ENCODE data around the gene TXNL4B.
A peak's percentile ranks its signal among the peaks of the same experiment; 100 is the strongest.

Gene TXNL4B

DNA sequence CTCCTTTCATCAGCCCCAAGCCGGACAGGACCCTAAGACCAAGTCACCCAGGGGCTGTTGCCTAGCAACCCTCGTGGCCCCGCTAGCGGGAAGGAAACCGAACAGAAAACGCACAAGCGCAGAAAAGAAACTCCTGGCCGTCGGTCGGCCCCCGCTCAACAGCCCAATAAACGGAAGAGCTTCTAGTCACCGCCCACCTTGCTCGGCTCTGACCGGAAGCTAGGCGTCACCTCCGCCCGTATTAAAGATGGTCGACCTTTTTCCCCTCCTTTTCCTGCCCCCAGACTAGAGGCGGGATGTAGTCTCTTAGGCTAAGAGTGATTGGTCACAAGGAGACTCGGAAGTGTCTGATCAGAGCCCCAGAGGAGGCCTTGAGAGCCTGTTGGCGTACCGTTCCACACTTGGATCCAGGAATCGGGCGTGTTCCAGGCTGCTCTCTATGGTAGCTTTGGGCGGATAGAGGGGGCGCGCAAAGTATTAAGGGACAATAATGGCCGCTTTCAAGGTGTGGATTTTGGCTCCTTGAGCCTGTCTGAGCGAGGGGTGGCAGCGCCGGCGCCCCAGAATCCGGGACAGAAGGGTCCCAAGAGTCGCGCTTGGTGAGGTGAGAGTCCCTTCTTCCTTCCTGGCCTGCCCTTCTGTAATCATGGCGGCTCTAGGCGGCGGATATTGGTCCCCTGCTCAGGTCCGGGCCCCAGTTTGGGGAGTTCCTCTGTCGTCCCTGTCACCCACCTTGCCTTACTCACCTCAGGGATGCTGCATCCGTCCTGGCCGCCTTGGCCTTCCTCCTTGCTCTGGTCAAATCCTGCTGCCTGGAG is at the start of gene TXNL4B, which contains the start of gene DHX38:
Gene TXNL4B, minus strand, starts transcription at position 173 of the 818 bp plus-strand sequence. CDS start 2,871 bp downstream, outside the sequence.
Gene DHX38, plus strand, starts transcription at position 400 of the 818 bp plus-strand sequence. CDS start 2,311 bp downstream, outside the sequence.
- peak; percentile 83 for DNase-seq

DNA sequence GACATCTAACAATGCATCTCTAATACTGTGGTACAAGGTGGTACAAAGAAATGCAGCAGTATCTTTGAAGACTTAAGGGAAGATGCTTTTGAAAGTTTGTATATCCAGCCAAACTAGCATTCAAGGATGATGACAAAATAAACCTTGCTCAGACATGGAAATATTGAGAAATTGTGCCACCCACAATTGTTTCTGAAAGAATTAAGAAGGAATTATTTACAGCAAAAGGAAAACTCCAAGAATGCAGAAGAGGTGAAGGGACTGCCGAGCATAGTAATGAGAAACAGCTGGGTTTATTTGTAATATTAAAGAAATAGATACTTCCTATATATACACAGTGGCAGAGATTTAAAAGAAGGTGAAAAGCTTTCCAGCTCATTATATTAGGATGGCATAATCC is 49.1 kb upstream of the TXNL4B start:
- no peak for DNase-seq

- DNase-seq = no peak
Measured at GRCh38 chr16:72139908-72140307, 46.5 kb upstream of the TXNL4B start.

DNA sequence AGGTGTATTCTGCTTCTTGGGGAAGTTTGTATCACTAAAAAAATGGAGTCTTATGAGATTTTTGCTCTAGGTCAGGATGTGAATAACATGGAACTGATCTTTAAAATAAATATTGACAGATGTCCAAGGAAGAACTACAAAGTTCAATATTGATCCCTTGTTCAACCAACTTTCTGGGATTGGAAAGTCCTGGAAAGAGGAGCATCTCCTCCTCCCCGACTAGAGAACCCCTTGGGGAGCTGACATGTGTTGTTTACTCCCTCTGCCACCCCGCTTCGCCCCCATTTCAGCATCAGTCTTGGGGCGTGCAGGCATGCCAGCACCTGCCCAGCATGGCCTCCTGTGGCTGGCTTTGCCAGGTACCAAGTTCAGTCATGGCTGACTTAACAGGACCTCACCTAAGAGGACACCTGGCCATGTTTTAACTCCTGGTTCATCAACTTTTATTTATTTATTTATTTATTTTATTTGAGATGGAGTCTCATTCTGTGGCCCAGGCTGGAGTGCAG is 44.7 kb upstream of the TXNL4B start:
- DNase-seq = no peak

DNA sequence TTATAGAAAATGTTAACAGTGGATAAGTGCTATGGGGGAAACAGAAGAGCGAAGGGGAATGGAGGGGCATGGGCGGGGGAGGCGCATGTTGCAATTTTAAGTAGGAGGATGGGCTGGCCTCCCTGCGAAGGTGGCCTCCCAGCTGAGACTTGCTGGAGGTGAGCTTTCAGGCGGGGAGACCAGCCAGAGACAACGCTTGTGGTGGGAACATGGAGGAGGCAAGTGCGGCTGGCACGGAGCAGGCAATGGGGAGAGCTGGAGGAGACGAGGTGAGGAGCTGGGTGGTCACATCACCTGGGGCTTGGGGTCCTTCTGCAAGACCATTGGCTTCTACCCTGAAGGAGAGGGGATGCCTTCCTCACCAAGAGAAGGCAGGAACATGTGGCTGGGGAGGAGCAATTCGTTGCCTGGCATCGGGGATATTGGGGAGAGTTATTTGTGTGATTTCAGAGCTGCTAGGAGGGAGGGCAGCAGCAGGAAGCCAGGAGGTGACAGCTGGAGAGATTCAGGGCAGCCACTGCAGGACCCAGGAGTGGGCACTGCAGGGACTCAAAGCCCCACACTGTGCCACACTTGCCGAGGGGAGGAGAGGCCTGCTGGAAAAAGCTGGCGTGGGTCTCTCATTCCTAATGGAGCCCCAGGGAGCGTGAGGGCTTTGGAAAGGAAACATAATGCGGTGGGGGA is 44.1 kb upstream of the TXNL4B start:
- DNase-seq = no peak

- DNase-seq = no peak
Measured at GRCh38 chr16:72134507-72134906, 41.1 kb upstream of the TXNL4B start.

DNA sequence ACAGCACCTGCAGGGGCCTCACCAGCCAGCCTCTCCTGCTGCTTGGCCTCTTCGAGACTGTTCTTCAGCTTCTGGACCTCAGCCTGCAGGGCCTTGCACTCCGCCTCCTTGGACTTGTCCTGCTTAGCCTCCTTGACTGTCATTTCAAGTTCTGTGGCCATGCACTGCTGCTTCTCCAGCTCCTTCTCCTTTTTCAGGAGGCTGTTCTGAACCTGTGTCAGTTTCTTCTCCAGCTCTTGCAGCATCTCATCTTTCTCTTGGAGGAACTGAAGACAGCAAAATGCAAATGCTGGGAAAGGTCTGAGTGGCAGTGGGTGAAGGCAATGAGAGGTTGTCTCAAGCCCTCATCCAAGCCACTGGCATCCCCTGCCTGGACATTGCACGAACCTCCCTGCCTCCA is 39.3 kb upstream of the TXNL4B start:
- no peak for DNase-seq

- DNase-seq = no peak
Measured at GRCh38 chr16:72131036-72131435, 37.6 kb upstream of the TXNL4B start.

DNA sequence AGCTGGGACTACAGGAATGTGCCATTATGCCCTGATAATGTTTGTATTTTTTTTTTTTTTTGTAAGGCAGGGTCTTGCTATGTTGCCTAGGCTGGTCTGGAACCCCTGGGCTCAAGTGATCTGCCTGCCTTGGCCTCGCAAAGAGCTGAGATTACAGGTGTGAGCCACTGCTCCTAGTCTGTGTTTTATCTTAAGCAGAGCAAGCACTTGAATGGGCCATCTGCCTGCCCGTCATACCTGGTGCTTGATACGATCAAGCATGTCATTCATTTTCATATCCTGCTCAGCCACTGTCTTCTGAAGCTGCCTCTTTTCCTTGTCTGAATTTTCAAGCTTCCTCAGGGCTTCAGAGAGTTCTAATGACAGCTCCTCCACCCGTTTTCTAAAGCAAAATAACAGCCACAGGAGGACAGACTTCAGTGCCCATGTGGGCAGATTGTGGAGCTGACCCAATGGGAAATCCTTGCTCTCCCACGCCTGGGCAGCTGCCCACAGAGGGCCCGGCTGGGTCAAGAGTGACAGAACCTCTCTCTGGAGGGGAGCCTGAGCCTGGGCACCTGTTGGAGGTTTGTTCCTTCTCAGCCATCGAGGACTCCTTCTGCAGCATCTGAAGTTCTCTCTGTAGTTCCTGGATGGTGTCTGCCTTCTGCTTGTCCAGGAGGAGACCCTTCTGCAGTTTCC is 36.7 kb upstream of the TXNL4B start:
- no peak for DNase-seq

DNA sequence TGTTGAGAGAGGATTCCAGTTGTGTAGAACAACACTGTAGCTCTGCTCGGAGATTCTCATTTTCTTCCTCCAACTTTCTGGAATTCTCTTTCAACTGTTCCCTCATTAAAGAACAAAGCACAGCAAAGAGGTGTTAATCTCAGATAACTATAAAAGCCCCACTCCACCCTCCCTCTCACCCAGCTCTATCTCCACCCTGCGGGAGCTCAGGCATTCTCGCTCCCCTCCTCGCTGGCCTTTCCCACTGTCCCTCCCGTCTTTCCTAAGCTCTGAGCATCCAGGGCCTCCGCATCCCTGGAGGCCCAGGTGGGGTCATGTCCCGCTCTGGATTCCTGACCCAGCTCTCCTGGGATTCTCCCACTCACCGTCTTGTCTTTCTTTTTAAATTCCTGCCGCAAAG is 35.3 kb upstream of the TXNL4B start:
- DNase-seq = no peak

GRCh38 chr16:72126429-72126765 is 33.0 kb upstream of the TXNL4B start:
- DNase-seq = no peak

- DNase-seq = no peak
Measured at GRCh38 chr16:72125635-72126428, 32.4 kb upstream of the TXNL4B start.

GRCh38 chr16:72124761-72125634 is 31.6 kb upstream of the TXNL4B start:
- peak; percentile 19 for DNase-seq

GRCh38 chr16:72124148-72124547 is 30.7 kb upstream of the TXNL4B start:
- no peak for DNase-seq

DNA sequence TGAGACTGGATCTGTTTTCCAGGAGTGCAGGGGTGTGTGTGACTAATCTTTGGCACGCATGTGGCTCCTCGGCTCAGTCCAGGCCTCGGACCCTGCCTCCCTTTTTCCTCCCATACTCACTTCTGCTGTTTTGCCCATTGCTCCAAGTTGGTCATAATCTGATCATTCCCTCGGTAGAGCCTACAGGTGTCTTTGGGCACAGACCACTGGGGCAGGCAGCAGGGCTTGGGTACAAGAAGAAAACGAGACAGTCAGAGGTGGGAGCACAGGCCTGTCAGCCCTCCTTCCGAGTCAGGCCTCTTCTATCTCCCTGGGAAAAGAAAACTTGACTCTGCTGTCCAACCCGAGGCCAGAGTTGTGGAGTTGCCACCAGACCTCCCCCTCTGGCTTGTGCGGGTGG is 30.0 kb upstream of the TXNL4B start:
- DNase-seq = no peak

GRCh38 chr16:72122916-72123315 is 29.5 kb upstream of the TXNL4B start:
- no peak for DNase-seq

DNA sequence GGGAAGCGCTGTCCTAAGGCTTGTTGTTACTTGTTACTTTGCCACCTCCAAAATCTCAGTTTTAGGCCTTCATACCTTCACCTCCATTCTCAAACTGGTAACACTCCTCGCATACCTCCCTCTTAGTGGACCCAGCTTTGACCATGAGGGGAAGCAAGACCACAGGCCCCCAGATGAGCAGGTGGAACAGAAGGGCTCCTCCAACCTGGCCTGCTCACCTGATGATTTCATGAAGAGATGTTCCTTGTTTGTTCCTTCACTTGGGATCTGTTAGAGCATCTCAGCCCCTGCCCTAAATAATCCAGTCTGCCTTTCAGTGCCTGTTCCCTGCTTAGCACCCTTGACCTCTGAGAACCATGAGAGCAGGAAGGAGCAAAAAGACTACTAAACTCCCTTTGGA is 28.9 kb upstream of the TXNL4B start:
- DNase-seq = no peak

GRCh38 chr16:72120026-72120425 is 26.6 kb upstream of the TXNL4B start:
- no peak for DNase-seq

DNA sequence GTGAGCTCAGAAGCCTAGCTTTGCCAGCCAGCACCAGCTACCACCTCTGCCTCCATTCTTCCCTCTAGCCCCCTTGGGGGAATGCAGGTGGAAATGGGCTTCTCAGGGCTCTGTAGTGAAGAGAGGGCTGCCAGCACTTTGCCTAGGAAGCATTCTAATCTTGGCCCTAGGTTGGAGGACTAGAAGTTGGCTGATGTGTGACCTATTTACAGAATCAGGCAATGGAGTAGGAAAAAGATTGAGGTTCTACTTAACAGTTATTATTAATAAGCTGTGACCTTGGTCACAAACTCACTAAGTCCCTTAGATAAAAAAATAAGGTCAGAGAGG is 20.2 kb upstream of the TXNL4B start:
- DNase-seq = no peak

- DNase-seq = no peak
Measured at GRCh38 chr16:72112906-72113615, 19.6 kb upstream of the TXNL4B start.

DNA sequence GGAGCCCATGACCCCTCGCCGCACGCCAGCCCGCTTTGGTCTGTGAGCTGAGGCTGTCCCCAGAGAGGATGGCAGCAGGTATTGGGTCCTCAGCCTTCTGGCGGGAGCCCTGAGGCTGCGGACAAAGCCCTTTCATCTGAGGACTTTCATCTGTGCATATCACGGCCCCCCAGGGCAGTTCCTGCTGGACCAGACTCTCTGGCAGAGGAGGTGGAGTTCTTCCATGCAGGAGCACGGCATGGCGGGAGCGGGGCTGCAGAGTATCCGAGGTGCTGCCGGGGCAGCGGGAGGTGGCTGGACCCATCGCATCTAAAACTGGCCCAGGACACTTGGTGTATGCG is 19.0 kb upstream of the TXNL4B start:
- no peak for DNase-seq
